ENCODE measurements around the gene CAMK2D. TPM values are rescaled to one million over a fixed set of nuclear protein-coding genes. Genes with fewer than 3 reads are reported as not detected.

Gene CAMK2D
- polyA plus RNA-seq, 3 donors = 10.4 to 30.6 (median 19.6) TPM

DNA sequence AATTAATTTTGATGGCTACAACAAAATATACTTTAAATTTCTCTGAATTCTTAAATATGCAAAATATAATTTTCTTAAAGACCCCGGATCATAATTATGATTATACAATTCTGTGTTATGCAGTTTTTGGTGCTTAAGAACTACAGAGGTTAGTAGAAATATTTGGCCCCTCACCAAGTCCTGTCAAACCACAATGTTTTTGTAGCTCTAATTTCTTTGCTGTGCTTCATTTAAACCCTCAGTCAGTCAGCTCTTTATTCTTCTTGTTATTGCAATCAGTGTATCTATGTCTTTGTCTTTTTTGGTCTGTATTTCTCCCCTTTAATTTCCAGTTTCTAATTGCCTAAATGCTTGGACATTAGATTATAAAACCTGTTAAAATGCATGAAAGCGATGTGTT is 186.1 kb downstream of the CAMK2D start:
- WGBS (ENCODE audit: insufficient coverage) = no CpG with 5 or more reads among the region's 2 CpGs
- no peak overlapping the region for H3K4me3 Mint-ChIP-seq

DNA sequence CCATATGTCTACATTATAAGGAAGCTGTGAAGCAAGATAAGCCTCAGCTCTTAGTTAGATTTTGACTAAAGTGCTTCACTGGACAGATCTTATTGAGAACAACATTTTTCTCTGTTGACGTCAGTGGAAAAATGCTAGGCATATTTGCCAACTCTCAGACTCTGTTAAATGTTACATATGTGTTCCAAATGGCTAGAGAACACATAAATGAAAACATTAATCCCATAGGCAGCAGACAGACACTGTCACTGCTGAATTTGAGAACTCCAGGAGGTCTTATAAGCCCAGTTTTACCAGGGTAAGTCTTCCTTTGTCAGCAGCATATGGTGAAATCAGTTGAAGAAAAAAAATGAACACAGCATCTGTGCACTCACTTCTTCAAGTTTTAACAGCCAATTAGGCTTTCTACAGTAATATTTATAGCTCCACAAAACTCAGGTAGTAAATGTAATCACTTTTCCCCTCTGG is 186.9 kb downstream of the CAMK2D start:
- WGBS (ENCODE audit: insufficient coverage) = no CpG with 5 or more reads among the region's 1 CpG
- Mint-ChIP-seq H3K27ac (no peak overlapping the region), H3K27me3 (ENCODE audit: low read depth in 3 of 3) (peaks cover 5 to 28% (median 25%) of the 10 kb centered on the region in 3 donors), H3K4me3 (no peak overlapping the region), H3K36me3 (no peaks in the 10 kb centered on the region), H3K9me3 (peaks cover 0 to 5% (median 2%) of the 10 kb centered on the region in 7 donors), H3K4me1 (peaks cover 3% of the 10 kb centered on the region)
- no peak overlapping the region for H3K4me3 ChIP-seq (replicated peaks in 1 of 3; ENCODE audit: low read depth in 2 of 3, low read length in 3 of 3)
- H4K20me1 ChIP-seq (ENCODE audit: insufficient read depth, low read length) = peaks cover 35% of the 10 kb centered on the region
- H3K9me3 ChIP-seq (replicated peaks in 1 of 2; ENCODE audit: control insufficient read depth in 1 of 2, insufficient read depth in 1 of 2, low read length in 2 of 2) = no peaks in the 10 kb centered on the region
- DNase-seq = no peak
- no peak overlapping the region for H3K4me2 ChIP-seq (replicated peaks; ENCODE audit: extremely low read depth, low read length, poor library complexity, severe bottlenecking)
- no peak overlapping the region for H2AFZ ChIP-seq (ENCODE audit: insufficient read depth, low read depth, low read length, poor library complexity, severe bottlenecking)
- no peaks in the 10 kb centered on the region for H3K4me1 ChIP-seq (ENCODE audit: control insufficient read depth in 1 of 2, insufficient read depth in 2 of 2, low read length in 2 of 2)
- H3K79me2 ChIP-seq (ENCODE audit: insufficient read depth, low read length) = no peaks in the 10 kb centered on the region
- H3K27me3 ChIP-seq (ENCODE audit: control insufficient read depth in 2 of 2, insufficient read depth in 2 of 2, low read length in 2 of 2) = peaks cover 3 to 16% of the 10 kb centered on the region in 2 donors
- H3K36me3 ChIP-seq (replicated peaks in 1 of 2; ENCODE audit: control insufficient read depth in 1 of 2, insufficient read depth in 2 of 2, low read length in 2 of 2) = no peaks in the 10 kb centered on the region
- intact Hi-C loops (cut with micrococcal nuclease) = no loop called here
- H3K27ac ChIP-seq (ENCODE audit: low read depth in 1 of 2, low read length in 2 of 2) = no peak overlapping the region
- TF ChIP-seq CTCF (IDR thresholded peaks at IDR 0.05) = no peak
- no peak overlapping the region for H3K9ac ChIP-seq (ENCODE audit: insufficient read depth, low read length, poor library complexity, severe bottlenecking)

More for the DNA sequence above, 186.1 kb downstream of the CAMK2D start:
- Histone ChIP-seq H3K27me3 (ENCODE audit: control insufficient read depth in 2 of 2, insufficient read depth in 2 of 2, low read length in 2 of 2) (peaks cover 0 to 11% of the 10 kb centered on the region in 2 donors), H3K79me2 (ENCODE audit: insufficient read depth, low read length) (no peaks in the 10 kb centered on the region), H3K9ac (ENCODE audit: insufficient read depth, low read length, poor library complexity, severe bottlenecking) (no peak overlapping the region), H3K4me2 (replicated peaks; ENCODE audit: extremely low read depth, low read length, poor library complexity, severe bottlenecking) (no peak overlapping the region), H3K27ac (ENCODE audit: low read depth in 1 of 2, low read length in 2 of 2) (no peak overlapping the region), H3K4me1 (ENCODE audit: control insufficient read depth in 1 of 2, insufficient read depth in 2 of 2, low read length in 2 of 2) (no peaks in the 10 kb centered on the region), H2AFZ (ENCODE audit: insufficient read depth, low read depth, low read length, poor library complexity, severe bottlenecking) (no peak overlapping the region), H3K36me3 (replicated peaks in 1 of 2; ENCODE audit: control insufficient read depth in 1 of 2, insufficient read depth in 2 of 2, low read length in 2 of 2) (no peaks in the 10 kb centered on the region), H3K9me3 (replicated peaks in 1 of 2; ENCODE audit: control insufficient read depth in 1 of 2, insufficient read depth in 1 of 2, low read length in 2 of 2) (no peaks in the 10 kb centered on the region), H4K20me1 (ENCODE audit: insufficient read depth, low read length) (peaks cover 40% of the 10 kb centered on the region), H3K4me3 (replicated peaks in 1 of 3; ENCODE audit: low read depth in 2 of 3, low read length in 3 of 3) (no peak overlapping the region)
- H3K27me3 Mint-ChIP-seq (ENCODE audit: low read depth in 3 of 3) = peaks cover 5 to 24% (median 21%) of the 10 kb centered on the region in 3 donors
- H3K27ac Mint-ChIP-seq = no peak overlapping the region
- peaks cover 0 to 5% (median 2%) of the 10 kb centered on the region in 7 donors for H3K9me3 Mint-ChIP-seq
- peaks cover 7% of the 10 kb centered on the region for H3K4me1 Mint-ChIP-seq
- no peak for DNase-seq
- intact Hi-C loops (cut with micrococcal nuclease) = no loop called here
- no peak for TF ChIP-seq CTCF (IDR thresholded peaks at IDR 0.05)
- H3K36me3 Mint-ChIP-seq = no peaks in the 10 kb centered on the region

Measured in CD14-positive monocyte (primary cell).